Trophoblast cell (in vitro differentiated cells and primary cell): ENCODE measurements around the gene TMPRSS6.

Experiments
- DNase-seq, 2 donors: peaks; one replicate each; pipeline ENCODE4 v3.0.0-alpha.2; 2016
- H2AFZ ChIP-seq: 2 replicates; pipeline ENCODE4 v1.6.1; 2013; ENCODE audit warnings: low read length, moderate library complexity, mild to moderate bottlenecking; ENCODE audit not compliant: insufficient read depth, poor library complexity
- H2AK5ac ChIP-seq: 2 replicates; pipeline ENCODE4 v1.6.1; 2013; ENCODE audit warnings: mild to moderate bottlenecking, low read length
- H2BK120ac ChIP-seq: 2 replicates; pipeline ENCODE4 v1.6.1; 2013; ENCODE audit warnings: low read length, mild to moderate bottlenecking, moderate library complexity; ENCODE audit not compliant: insufficient read depth, poor library complexity
- H2BK12ac ChIP-seq: 2 replicates; pipeline ENCODE4 v1.6.1; 2013; ENCODE audit warnings: mild to moderate bottlenecking, low read length, moderate library complexity
- H2BK5ac ChIP-seq: 2 replicates; pipeline ENCODE4 v1.6.1; 2013; ENCODE audit warnings: low read length, low read depth, moderate library complexity, mild to moderate bottlenecking; ENCODE audit not compliant: poor library complexity
- H3K14ac ChIP-seq: 2 replicates; pipeline ENCODE4 v1.6.1; 2013; ENCODE audit warnings: mild to moderate bottlenecking, low read length
- H3K18ac ChIP-seq: 2 replicates; pipeline ENCODE4 v1.6.1; 2013; ENCODE audit warnings: mild to moderate bottlenecking, low read length
- H3K23ac ChIP-seq: 2 replicates; pipeline ENCODE4 v1.6.1; 2013; ENCODE audit warnings: low read length
- H3K27ac ChIP-seq: 2 replicates; pipeline ENCODE4 v1.5.1; 2013; ENCODE audit warnings: low read depth, mild to moderate bottlenecking, inconsistent platforms, low read length, moderate library complexity
- H3K27me3 ChIP-seq: 2 replicates; pipeline ENCODE4 v1.6.1; 2013; ENCODE audit warnings: inconsistent platforms, mild to moderate bottlenecking, low read length, moderate library complexity; ENCODE audit not compliant: insufficient read depth
- H3K36me3 ChIP-seq, 2 experiments: 1 replicate in 1 of 2; 2 replicates in 1 of 2; pipeline ENCODE4 v1.6.1; 2013; ENCODE audit warnings: low read length in 2 of 2, mild to moderate bottlenecking in 2 of 2, moderate library complexity in 1 of 2; ENCODE audit not compliant: insufficient read depth in 2 of 2, control insufficient read depth in 1 of 2
- H3K4ac ChIP-seq: 2 replicates; pipeline ENCODE4 v1.6.1; 2013; ENCODE audit warnings: low read depth, mild to moderate bottlenecking, low read length, moderate library complexity
- H3K4me1 ChIP-seq, 2 experiments: 1 replicate in 1 of 2; 2 replicates in 1 of 2; pipeline ENCODE4 v1.6.1; 2013; ENCODE audit warnings: low read length in 2 of 2, mild to moderate bottlenecking in 2 of 2, moderate library complexity in 1 of 2; ENCODE audit not compliant: insufficient read depth in 2 of 2, control insufficient read depth in 1 of 2
- H3K4me2 ChIP-seq: 2 replicates; pipeline ENCODE4 v1.6.1; 2013; ENCODE audit warnings: inconsistent platforms, mild to moderate bottlenecking, low read length, moderate library complexity
- H3K4me3 ChIP-seq: 2 replicates; pipeline ENCODE4 v1.5.1; 2013; ENCODE audit warnings: mild to moderate bottlenecking, low read depth, low read length, inconsistent platforms
- H3K79me1 ChIP-seq: one replicate; pipeline ENCODE4 v1.6.1; 2013; ENCODE audit warnings: low read length
- H3K79me2 ChIP-seq: 2 replicates; pipeline ENCODE4 v1.6.1; 2013; ENCODE audit warnings: low read length, mild to moderate bottlenecking; ENCODE audit not compliant: control insufficient read depth, insufficient read depth, poor library complexity
- H3K9ac ChIP-seq: 2 replicates; pipeline ENCODE4 v1.6.1; 2013; ENCODE audit warnings: mild to moderate bottlenecking, low read length
- H3K9me3 ChIP-seq: 2 replicates; pipeline ENCODE4 v1.6.1; 2013; ENCODE audit warnings: low read depth, mild to moderate bottlenecking, control low read depth, inconsistent platforms, low read length; ENCODE audit not compliant: insufficient read depth
- H4K12ac ChIP-seq: 2 replicates; pipeline ENCODE4 v1.6.1; 2013; ENCODE audit warnings: low read depth, mild to moderate bottlenecking, low read length, moderate library complexity
- H4K8ac ChIP-seq: 2 replicates; pipeline ENCODE4 v1.6.1; 2013; ENCODE audit warnings: low read depth, mild to moderate bottlenecking, low read length, moderate library complexity
- H4K91ac ChIP-seq: one replicate; pipeline ENCODE4 v1.6.1; 2013; ENCODE audit warnings: low read depth, mild to moderate bottlenecking, low read length, moderate library complexity
- WGBS: extraction: QIAGEN DNeasy Blood & Tissue Kit; methylation state at CpG from one replicate; pipeline ENCODE4 v1.1.7; 2013; ENCODE audit warnings: missing lambda C conversion rate; ENCODE audit not compliant: insufficient read length, insufficient coverage; ENCODE audit errors: extremely low coverage; 5-methylcytosine and 5-hydroxymethylcytosine counted together

TMPRSS6 gene

GRCh38 chr22:37094239-37094638 is 15.3 kb downstream of the TMPRSS6 start:
- H2BK5ac ChIP-seq, result no peak overlapping the region
- H3K79me1 ChIP-seq, result no peaks in the 10 kb centered on the region
- H3K9ac ChIP-seq, result no peak overlapping the region
- H3K4ac ChIP-seq, result no peak overlapping the region
- WGBS, result no CpG with 5 or more reads among the region's 1 CpG
- no peak overlapping the region for H3K27ac ChIP-seq
- H3K9me3 ChIP-seq, result no peaks in the 10 kb centered on the region
- no peaks in the 10 kb centered on the region for H3K79me2 ChIP-seq
- H3K23ac ChIP-seq, result no peak overlapping the region
- no peak overlapping the region for H3K4me2 ChIP-seq
- H3K36me3 ChIP-seq, result no peaks in the 10 kb centered on the region
- H4K8ac ChIP-seq, result no peak overlapping the region
- H2BK12ac ChIP-seq, result no peak overlapping the region
- no peak overlapping the region for H4K91ac ChIP-seq
- no peak overlapping the region for H2BK120ac ChIP-seq
- H4K12ac ChIP-seq, result no peak overlapping the region
- no peak overlapping the region for H2AK5ac ChIP-seq
- H3K18ac ChIP-seq, result no peak overlapping the region
- peaks cover 7% of the 10 kb centered on the region for H3K27me3 ChIP-seq
- no peaks in the 10 kb centered on the region for H3K4me1 ChIP-seq
- H3K4me3 ChIP-seq, result no peak overlapping the region
- no peak overlapping the region for H2AFZ ChIP-seq
- DNase-seq, result no peak
- H3K14ac ChIP-seq, result no peak overlapping the region

GRCh38 chr22:37092997-37093396 is 16.5 kb downstream of the TMPRSS6 start:
- Histone ChIP-seq H3K14ac (no peak overlapping the region), H3K4me1 (no peaks in the 10 kb centered on the region), H3K4me2 (no peak overlapping the region), H3K4me3 (no peak overlapping the region), H3K9ac (no peak overlapping the region), H3K36me3 (no peaks in the 10 kb centered on the region), H3K79me2 (no peaks in the 10 kb centered on the region), H3K4ac (no peak overlapping the region), H2BK5ac (no peak overlapping the region), H3K23ac (no peak overlapping the region), H4K8ac (no peak overlapping the region), H2AK5ac (no peak overlapping the region), H3K9me3 (no peaks in the 10 kb centered on the region), H3K79me1 (no peaks in the 10 kb centered on the region), H4K91ac (no peak overlapping the region), H2AFZ (no peak overlapping the region), H3K27me3 (peaks cover 7% of the 10 kb centered on the region), H3K27ac (no peak overlapping the region), H3K18ac (no peak overlapping the region), H2BK120ac (no peak overlapping the region), H4K12ac (no peak overlapping the region), H2BK12ac (no peak overlapping the region)
- WGBS, result no CpG with 5 or more reads among the region's 6 CpGs
- DNase-seq, result no peak

- H3K9me3 ChIP-seq, result no peaks in the 10 kb centered on the region
- WGBS, result no CpG with 5 or more reads among the region's 7 CpGs
Measured at GRCh38 chr22:37091994-37092393, 17.5 kb downstream of the TMPRSS6 start.

GRCh38 chr22:37090920-37091695 is 18.4 kb downstream of the TMPRSS6 start:
- no peak overlapping the region for H3K27ac ChIP-seq
- H3K14ac ChIP-seq, result no peak overlapping the region
- no peak overlapping the region for H2AFZ ChIP-seq
- H3K9ac ChIP-seq, result no peak overlapping the region
- no peaks in the 10 kb centered on the region for H3K79me1 ChIP-seq
- H3K36me3 ChIP-seq, result no peaks in the 10 kb centered on the region
- no peaks in the 10 kb centered on the region for H3K27me3 ChIP-seq
- DNase-seq, result no peak
- no peaks in the 10 kb centered on the region for H3K4me1 ChIP-seq
- no peak overlapping the region for H2BK12ac ChIP-seq
- no peaks in the 10 kb centered on the region for H3K79me2 ChIP-seq
- H2AK5ac ChIP-seq, result no peak overlapping the region
- H3K4me3 ChIP-seq, result no peak overlapping the region
- WGBS, result no CpG with 5 or more reads among the region's 9 CpGs
- H2BK5ac ChIP-seq, result no peak overlapping the region
- no peak overlapping the region for H3K18ac ChIP-seq
- no peak overlapping the region for H3K4ac ChIP-seq
- no peak overlapping the region for H4K8ac ChIP-seq
- H4K91ac ChIP-seq, result no peak overlapping the region
- no peak overlapping the region for H3K23ac ChIP-seq
- no peak overlapping the region for H3K4me2 ChIP-seq
- H2BK120ac ChIP-seq, result no peak overlapping the region
- no peak overlapping the region for H4K12ac ChIP-seq
- H3K9me3 ChIP-seq, result no peaks in the 10 kb centered on the region

More at GRCh38 chr22:37091994-37092393, 17.5 kb downstream of the TMPRSS6 start:
- Histone ChIP-seq H3K36me3 (no peaks in the 10 kb centered on the region), H4K91ac (no peak overlapping the region), H2AFZ (no peak overlapping the region), H3K4me2 (no peak overlapping the region), H2BK12ac (no peak overlapping the region), H2BK5ac (no peak overlapping the region), H3K14ac (no peak overlapping the region), H3K4me1 (no peaks in the 10 kb centered on the region), H3K23ac (no peak overlapping the region), H2BK120ac (no peak overlapping the region), H3K27ac (no peak overlapping the region), H3K79me2 (no peaks in the 10 kb centered on the region), H2AK5ac (no peak overlapping the region), H3K4me3 (no peak overlapping the region), H4K8ac (no peak overlapping the region), H3K27me3 (peaks cover 3% of the 10 kb centered on the region), H3K4ac (no peak overlapping the region), H3K79me1 (no peaks in the 10 kb centered on the region), H4K12ac (no peak overlapping the region), H3K9ac (no peak overlapping the region), H3K18ac (no peak overlapping the region)
- DNase-seq, result no peak
